Neuron (in vitro differentiated cells): ENCODE data around the gene AHSP.
"Not testable (repeated sequence)": the region's sequence is repeated elsewhere in the genome, so short reads cannot be mapped to it uniquely, and the experiment has no call there.

ENCODE experiments used
- H2AFZ ChIP-seq: one replicate; pipeline ENCODE4 v1.6.1; 2013; ENCODE audit warnings: low read depth, mild to moderate bottlenecking, inconsistent platforms, low read length, moderate library complexity
- H3K27me3 ChIP-seq: one replicate; pipeline ENCODE4 v1.6.1; 2013; ENCODE audit warnings: low read length; ENCODE audit not compliant: insufficient read depth
- H3K36me3 ChIP-seq: one replicate; pipeline ENCODE4 v1.6.1; 2013; ENCODE audit warnings: low read length; ENCODE audit not compliant: insufficient read depth
- H3K4me1 ChIP-seq: one replicate; pipeline ENCODE4 v1.6.1; 2013; ENCODE audit warnings: low read length; ENCODE audit not compliant: insufficient read depth
- H3K4me3 ChIP-seq: 2 replicates; pipeline ENCODE4 v1.5.1; 2013; ENCODE audit warnings: mild to moderate bottlenecking, low read length, moderate library complexity
- H3K9me3 ChIP-seq: one replicate; pipeline ENCODE4 v1.6.1; 2013; ENCODE audit warnings: low read length

The AHSP gene

GRCh38 chr16:31561426-31562233 lies 33.9 kb downstream of the AHSP start:
- Histone ChIP-seq H3K4me3 (no peak overlapping the region), H3K27me3 (peaks cover 22% of the 10 kb centered on the region), H2AFZ (no peak overlapping the region), H3K4me1 (no peaks in the 10 kb centered on the region), H3K9me3 (no peaks in the 10 kb centered on the region), H3K36me3 (no peaks in the 10 kb centered on the region)

GRCh38 chr16:31568577-31569359 lies 41.1 kb downstream of the AHSP start:
- peaks cover 27% of the 10 kb centered on the region for H3K27me3 ChIP-seq
- no peak overlapping the region for H2AFZ ChIP-seq
- H3K4me1 ChIP-seq: no peaks in the 10 kb centered on the region
- H3K36me3 ChIP-seq: no peaks in the 10 kb centered on the region
- H3K4me3 ChIP-seq: peak overlapping the region; percentile 11
- peaks cover 2% of the 10 kb centered on the region for H3K9me3 ChIP-seq

DNA sequence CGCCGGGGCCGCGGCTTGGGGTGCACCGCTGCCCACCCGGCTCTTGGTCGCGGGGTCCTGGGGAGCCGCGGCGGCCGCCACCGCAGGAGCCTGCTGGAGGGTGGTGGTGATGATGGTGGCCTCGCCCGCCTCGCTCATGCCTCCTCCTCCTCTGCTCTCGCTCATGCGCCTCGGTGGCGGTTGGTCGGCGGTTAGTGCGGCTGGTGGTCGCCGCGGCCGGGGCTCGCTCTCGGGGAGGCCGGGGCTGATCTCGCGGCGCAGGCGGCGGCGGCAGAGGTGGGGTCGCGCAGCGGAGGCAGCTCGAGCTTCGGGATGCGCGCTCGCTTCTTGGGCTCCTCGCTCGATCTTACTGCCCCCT lies 41.6 kb downstream of the AHSP start:
- Histone ChIP-seq H3K9me3 (peaks cover 2% of the 10 kb centered on the region), H3K4me3 (peak overlapping the region; percentile 11), H3K36me3 (no peaks in the 10 kb centered on the region), H3K4me1 (no peaks in the 10 kb centered on the region), H2AFZ (no peak overlapping the region), H3K27me3 (peaks cover 27% of the 10 kb centered on the region)

- Histone ChIP-seq H3K27me3 (peaks cover 15% of the 10 kb centered on the region), H2AFZ (no peak overlapping the region), H3K4me1 (no peaks in the 10 kb centered on the region), H3K36me3 (no peaks in the 10 kb centered on the region), H3K9me3 (peaks cover 5% of the 10 kb centered on the region), H3K4me3 (no peak overlapping the region)
Measured at GRCh38 chr16:31572821-31573220, 45.1 kb downstream of the AHSP start.

GRCh38 chr16:31574159-31574558 lies 46.5 kb downstream of the AHSP start:
- not testable (repeated sequence) for H3K27me3 ChIP-seq, H3K9me3 ChIP-seq, H3K36me3 ChIP-seq, H3K4me1 ChIP-seq, H2AFZ ChIP-seq, H3K4me3 ChIP-seq

- Histone ChIP-seq H3K27me3 (no peaks in the 10 kb centered on the region), H3K36me3 (no peaks in the 10 kb centered on the region), H3K4me1 (no peaks in the 10 kb centered on the region), H2AFZ (no peak overlapping the region), H3K9me3 (peaks cover 4% of the 10 kb centered on the region), H3K4me3 (no peak overlapping the region)
Measured at GRCh38 chr16:31577411-31577810, 49.7 kb downstream of the AHSP start.
